ENCODE measurements around the gene PPFIA3. TPM values are rescaled to one million over a fixed set of nuclear protein-coding genes. Genes with fewer than 3 reads are reported as not detected.

Gene PPFIA3
- total RNA-seq, 2 donors from 2014 or later = 27.5 to 36.3 TPM

DNA sequence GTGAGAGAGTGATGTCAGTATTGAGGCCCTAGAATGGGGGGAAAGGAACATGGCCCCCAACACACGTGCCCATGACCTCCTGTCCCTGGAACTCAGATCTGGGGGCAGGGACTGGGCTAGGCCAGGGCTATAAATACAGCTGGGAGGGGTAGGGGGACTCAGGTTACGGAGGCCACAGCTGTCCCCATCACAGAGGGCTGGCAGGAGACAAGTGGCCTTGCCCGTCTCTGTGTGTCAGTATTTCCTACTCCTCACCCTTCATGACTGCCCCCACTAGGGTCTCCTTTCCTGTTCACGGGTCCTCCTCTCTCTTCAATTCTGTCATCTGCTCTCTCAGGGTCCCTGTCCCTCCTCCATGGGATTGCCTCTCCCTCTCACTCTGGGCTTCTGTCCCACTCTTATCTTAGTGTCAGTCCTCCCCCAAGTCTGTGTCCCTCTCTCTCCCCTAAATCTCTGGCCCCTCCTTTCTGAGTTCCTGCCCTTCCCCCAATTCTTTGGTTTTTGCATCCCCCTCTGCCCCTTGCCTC is 36.5 kb downstream of the PPFIA3 start:
- H3K9me3 ChIP-seq = no peaks in the 10 kb centered on the region
- H3K27me3 ChIP-seq = no peaks in the 10 kb centered on the region
- intact Hi-C loops (cut with DNase I) = loop anchor here (5.0 kb wide), 1 partner anchor 41 kb away; no protein-coding TSS in a partner anchor
- TF ChIP-seq, protein P1, sequence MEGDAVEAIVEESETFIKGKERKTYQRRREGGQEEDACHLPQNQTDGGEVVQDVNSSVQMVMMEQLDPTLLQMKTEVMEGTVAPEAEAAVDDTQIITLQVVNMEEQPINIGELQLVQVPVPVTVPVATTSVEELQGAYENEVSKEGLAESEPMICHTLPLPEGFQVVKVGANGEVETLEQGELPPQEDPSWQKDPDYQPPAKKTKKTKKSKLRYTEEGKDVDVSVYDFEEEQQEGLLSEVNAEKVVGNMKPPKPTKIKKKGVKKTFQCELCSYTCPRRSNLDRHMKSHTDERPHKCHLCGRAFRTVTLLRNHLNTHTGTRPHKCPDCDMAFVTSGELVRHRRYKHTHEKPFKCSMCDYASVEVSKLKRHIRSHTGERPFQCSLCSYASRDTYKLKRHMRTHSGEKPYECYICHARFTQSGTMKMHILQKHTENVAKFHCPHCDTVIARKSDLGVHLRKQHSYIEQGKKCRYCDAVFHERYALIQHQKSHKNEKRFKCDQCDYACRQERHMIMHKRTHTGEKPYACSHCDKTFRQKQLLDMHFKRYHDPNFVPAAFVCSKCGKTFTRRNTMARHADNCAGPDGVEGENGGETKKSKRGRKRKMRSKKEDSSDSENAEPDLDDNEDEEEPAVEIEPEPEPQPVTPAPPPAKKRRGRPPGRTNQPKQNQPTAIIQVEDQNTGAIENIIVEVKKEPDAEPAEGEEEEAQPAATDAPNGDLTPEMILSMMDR (IDR thresholded peaks at IDR 0.05) = no peak
- H3K9ac ChIP-seq (ENCODE audit: low read depth in 2 of 2, low read length in 2 of 2) = no peak overlapping the region
- no peaks in the 10 kb centered on the region for H3K36me3 ChIP-seq
- no peak for DNase-seq
- H3K4me1 ChIP-seq = peaks cover 2% of the 10 kb centered on the region
- no peak overlapping the region for H3K4me3 ChIP-seq
- no peak overlapping the region for H3K27ac ChIP-seq

DNA sequence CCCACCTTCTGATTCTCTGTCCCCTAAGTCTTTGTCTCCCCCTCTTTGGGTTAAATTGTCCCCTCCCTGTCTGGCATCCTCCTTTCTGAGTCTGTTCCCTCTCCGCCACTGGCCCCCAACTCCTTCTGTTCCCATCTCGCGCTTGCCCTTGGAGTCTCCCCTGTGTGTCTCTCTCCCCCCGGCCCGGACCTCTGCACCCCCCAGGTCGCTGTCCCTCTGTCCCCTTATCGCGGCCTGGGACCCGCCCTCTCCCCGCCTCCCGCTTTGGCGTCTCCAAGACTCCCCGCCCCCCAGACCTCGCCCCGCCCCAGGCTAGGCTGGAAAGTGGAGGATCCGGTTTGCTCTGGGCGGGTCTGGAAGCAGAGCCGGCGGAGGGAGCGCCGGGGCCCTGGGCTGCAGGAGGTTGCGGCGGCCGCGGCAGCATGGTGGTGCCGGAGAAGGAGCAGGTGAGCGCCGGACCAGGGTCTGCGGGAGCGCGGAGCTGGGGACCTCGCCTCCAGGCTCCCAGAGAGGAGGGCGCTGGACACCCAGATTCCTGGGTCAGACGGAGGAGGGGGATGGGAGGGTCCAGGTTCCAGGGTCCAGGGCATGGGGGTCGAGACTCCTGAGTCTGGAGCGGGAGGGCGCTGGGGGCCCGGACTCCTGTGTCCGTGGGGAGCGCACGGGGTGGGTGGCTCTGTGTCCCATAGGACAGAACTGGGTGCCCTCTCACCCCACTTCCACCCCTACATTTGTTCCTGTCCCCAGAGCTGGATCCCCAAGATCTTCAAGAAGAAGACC is 38.3 kb downstream of the PPFIA3 start, which contains the start of gene TRPM4:
Gene TRPM4 (plus strand): TSS at position 348 of the 780 bp plus-strand sequence. CDS start 75 bp downstream, at position 423.
- no peaks in the 10 kb centered on the region for H3K9me3 ChIP-seq
- H3K36me3 ChIP-seq = no peaks in the 10 kb centered on the region
- H3K4me3 ChIP-seq = peak within 1 kb of the TSS; percentile 83
- TF ChIP-seq, protein P1 (IDR thresholded peaks at IDR 0.05) = no peak
- H3K27ac ChIP-seq = peak within 1 kb of the TSS; percentile 95
- H3K9ac ChIP-seq (ENCODE audit: low read depth in 2 of 2, low read length in 2 of 2) = peak within 1 kb of the TSS; percentile 86 to 88
- H3K4me1 ChIP-seq = peaks cover 4% of the 10 kb centered on the region
- peak; percentile 98 for DNase-seq
- intact Hi-C loops (cut with DNase I) = loop anchor here (5.0 kb wide), 1 partner anchor 40 kb away; no protein-coding TSS in a partner anchor
- H3K27me3 ChIP-seq = no peaks in the 10 kb centered on the region

DNA sequence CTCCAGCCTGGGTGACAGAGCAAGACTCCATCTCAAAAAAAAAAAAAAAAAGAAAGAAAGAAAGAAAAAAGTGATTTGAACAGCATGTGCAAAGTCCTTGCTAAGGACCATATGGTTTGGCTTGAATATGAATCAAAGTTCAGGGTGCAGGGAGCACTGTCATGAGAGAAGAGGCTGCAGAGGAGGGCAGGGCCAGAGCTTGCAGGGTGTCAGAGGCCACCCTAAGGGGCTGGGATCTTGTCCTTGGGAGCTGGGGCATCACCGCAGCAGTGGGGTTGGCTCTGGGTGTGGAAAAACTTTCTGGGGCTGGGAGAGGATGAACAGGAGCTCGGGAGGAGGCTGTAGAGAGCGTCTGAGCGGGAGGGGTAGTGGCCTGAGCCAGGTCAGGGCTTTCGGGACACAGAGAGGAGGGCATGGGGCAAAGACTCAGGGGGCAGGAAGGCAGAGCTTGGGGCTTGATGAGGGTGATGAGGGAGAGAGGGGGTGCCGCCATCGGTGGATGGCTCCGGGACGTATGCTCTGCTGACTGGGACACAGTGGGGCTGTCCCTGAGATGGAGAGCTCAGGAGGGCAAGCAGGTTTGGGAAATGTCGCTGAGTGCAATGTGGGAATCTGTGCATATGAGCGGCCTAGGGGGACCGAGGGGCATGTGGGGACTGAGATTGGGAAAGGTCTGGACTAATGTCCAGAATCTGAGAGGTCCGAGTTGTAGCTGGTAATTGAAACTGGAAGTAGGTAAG is 41.3 kb downstream of the PPFIA3 start:
- TF ChIP-seq, protein P1 (IDR thresholded peaks at IDR 0.05) = no peak
- Histone ChIP-seq H3K9ac (ENCODE audit: low read depth in 2 of 2, low read length in 2 of 2) (peak overlapping the region in 1 of 2 donors; percentile 66), H3K36me3 (no peaks in the 10 kb centered on the region), H3K4me1 (peaks cover 6% of the 10 kb centered on the region), H3K27me3 (no peaks in the 10 kb centered on the region), H3K9me3 (no peaks in the 10 kb centered on the region), H3K4me3 (no peak overlapping the region), H3K27ac (no peak overlapping the region)
- no peak for DNase-seq
- intact Hi-C loops (cut with DNase I) = no loop called here

DNA sequence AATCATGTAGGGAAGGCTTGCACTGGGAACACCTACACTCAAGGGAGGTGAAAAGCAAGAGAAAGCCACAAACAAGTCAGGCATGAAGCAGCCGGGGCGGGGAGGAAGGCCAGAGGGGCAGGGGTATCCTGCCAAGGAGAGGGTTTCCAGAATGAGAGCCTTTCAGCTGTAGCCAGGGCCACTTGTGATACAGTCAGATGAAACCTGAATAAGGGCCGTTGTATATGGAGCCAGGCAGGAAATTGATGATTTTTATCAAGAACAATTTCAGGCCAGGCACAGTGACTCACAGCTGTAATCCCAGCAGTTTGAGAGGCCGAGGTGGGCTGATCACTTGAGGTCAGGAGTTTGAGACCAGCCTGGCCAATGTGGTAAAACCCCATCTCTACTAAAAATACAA is 42.6 kb downstream of the PPFIA3 start:
- Histone ChIP-seq H3K9ac (ENCODE audit: low read depth in 2 of 2, low read length in 2 of 2) (peak overlapping the region in 1 of 2 donors; percentile 14), H3K4me3 (no peak overlapping the region), H3K36me3 (no peaks in the 10 kb centered on the region), H3K27me3 (no peaks in the 10 kb centered on the region), H3K4me1 (peaks cover 11% of the 10 kb centered on the region), H3K27ac (peak overlapping the region; percentile 12), H3K9me3 (no peaks in the 10 kb centered on the region)
- TF ChIP-seq, protein P1 (IDR thresholded peaks at IDR 0.05) = no peak
- intact Hi-C loops (cut with DNase I) = no loop called here
- DNase-seq = no peak

DNA sequence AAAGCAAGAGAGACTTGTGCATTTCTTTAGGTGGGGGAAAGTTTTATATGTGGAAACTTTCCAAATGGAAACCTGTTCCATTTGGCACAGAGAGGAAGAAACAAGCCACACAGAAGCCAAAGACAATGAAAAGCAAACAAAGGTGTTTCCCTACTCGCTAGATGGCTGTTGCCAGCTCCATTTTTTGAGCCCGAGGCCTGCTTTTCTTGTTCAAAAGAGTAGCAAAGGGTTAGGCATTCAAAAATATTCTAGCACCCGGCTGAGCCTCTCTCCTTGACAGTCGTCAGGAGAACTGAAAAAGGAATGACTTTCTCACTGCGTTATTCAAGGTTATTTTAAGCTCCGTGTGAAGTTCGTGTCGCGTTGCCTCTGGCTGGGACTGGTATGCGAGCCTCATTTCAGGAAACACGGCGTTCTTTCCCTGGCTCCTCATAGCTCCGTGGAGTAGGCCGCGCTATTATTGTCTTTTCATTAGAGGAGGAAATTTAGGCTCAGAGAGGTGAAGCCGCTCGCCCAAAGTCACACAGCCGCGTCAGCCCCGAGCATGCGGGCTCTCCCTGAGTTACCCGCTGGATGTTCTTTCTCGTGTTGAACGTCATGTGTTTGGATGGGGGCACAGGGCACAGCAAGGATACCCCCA is 45.9 kb downstream of the PPFIA3 start:
- TF ChIP-seq, protein P1 (IDR thresholded peaks at IDR 0.05) = no peak
- no peaks in the 10 kb centered on the region for H3K27me3 ChIP-seq
- intact Hi-C loops (cut with DNase I) = no loop called here
- no peaks in the 10 kb centered on the region for H3K36me3 ChIP-seq
- DNase-seq = no peak
- H3K4me3 ChIP-seq = peak overlapping the region; percentile 8
- no peaks in the 10 kb centered on the region for H3K9me3 ChIP-seq
- H3K27ac ChIP-seq = peak overlapping the region; percentile 65
- H3K4me1 ChIP-seq = peaks cover 11% of the 10 kb centered on the region
- peak overlapping the region; percentile 84 to 86 for H3K9ac ChIP-seq (ENCODE audit: low read depth in 2 of 2, low read length in 2 of 2)
